Right lobe of liver (tissue), 4 donors: ENCODE results near the gene B9D1.

Source experiments
- CTCF ChIP-seq, 4 donors: fragments of 200-600 bp in 3 of 4; fragments of 450-650 bp in 1 of 4; IDR thresholded peaks; one replicate each; pipeline versions ENCODE4 v1.5.1 to v1.8.0; 2016 to 2022; ENCODE audit warnings: antibody characterized with exemption in 4 of 4, mild to moderate bottlenecking in 2 of 4
- POLR2A ChIP-seq: fragments of 450-650 bp; IDR thresholded peaks from one replicate; pipeline ENCODE4 v1.6.1; 2017; ENCODE audit warnings: antibody characterized with exemption, mild to moderate bottlenecking
- donor health status: DM: no; HTN: no; CAD: no.
- donor health status: DM: no; HTN: no; CAD: no.
- donor health status: DM: no; HTN: yes; CAD: no.

- TF ChIP-seq CTCF (IDR thresholded peaks at IDR 0.05): no peak
- TF ChIP-seq POLR2A: no peak
Observed at GRCh38 chr17:19360772-19361171, 1.8 kb downstream of the B9D1 start.
